ENCODE results near the gene SMAD6. TPM values are rescaled to one million over a fixed set of nuclear protein-coding genes. Genes with fewer than 3 reads are reported as not detected.

SMAD6 gene
- total and polyA plus RNA-seq, 2 experiments from 2014 or later, result 26.6 to 35.4 TPM

DNA sequence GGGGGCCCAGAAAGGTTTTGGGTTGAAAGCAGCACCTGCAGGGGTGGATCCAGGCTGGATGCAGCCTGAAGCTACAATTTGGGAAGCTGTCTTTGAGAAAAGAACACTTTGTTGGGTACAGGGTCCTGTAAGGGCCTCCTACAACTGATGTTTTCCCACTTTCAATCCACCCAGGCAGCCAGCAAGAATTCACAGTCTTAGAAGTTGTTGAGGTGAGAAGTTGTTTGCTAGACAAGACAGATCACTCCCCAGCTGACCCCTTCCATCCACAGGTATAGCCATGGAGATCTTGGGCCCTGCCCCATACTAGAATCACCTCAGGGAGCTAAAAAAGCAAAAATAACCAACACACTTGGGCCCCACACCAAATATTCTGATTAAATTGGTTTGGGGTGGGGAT, 10.3 kb upstream of the SMAD6 start:
- Histone ChIP-seq H2AFZ (no peak overlapping the region), H3K4me3 (no peak overlapping the region), H3K4me1 (ENCODE audit: insufficient read depth) (peaks cover 11% of the 10 kb centered on the region), H3K4me2 (no peak overlapping the region), H3K36me3 (replicated peaks; ENCODE audit: insufficient read depth, low read depth) (no peaks in the 10 kb centered on the region), H3K79me2 (no peaks in the 10 kb centered on the region), H3K9me3 (ENCODE audit: low read depth) (no peaks in the 10 kb centered on the region), H3K9me2 (replicated peaks; ENCODE audit: insufficient read depth) (no peaks in the 10 kb centered on the region), H3K27me3 (no peaks in the 10 kb centered on the region), H4K20me1 (ENCODE audit: insufficient read depth, poor library complexity, severe bottlenecking) (no peaks in the 10 kb centered on the region), H3K27ac (peak overlapping the region; percentile 1)
- no peak for DNase-seq (ENCODE audit: low spot score)
- TF ChIP-seq CTCF (IDR thresholded peaks at IDR 0.05; ENCODE audit: poor library complexity) (no peak), EZH2phosphoT487 (IDR thresholded peaks at IDR 0.05; ENCODE audit: low read depth, severe bottlenecking, unreplicated experiment) (no peak), EZH2 (IDR thresholded peaks at IDR 0.05; ENCODE audit: borderline replicate concordance) (no peak)

- H3K4me3 ChIP-seq, result no peak overlapping the region
- no peak overlapping the region for H3K4me2 ChIP-seq
- peaks cover 11% of the 10 kb centered on the region for H3K4me1 ChIP-seq (ENCODE audit: insufficient read depth)
- WGBS (ENCODE audit: low lambda C conversion rate, missing lambda C conversion rate), result 66% methylated on average over 3 of the region's 3 CpGs
- no peaks in the 10 kb centered on the region for H3K36me3 ChIP-seq (replicated peaks; ENCODE audit: insufficient read depth, low read depth)
- H2AFZ ChIP-seq, result no peak overlapping the region
- no peaks in the 10 kb centered on the region for H3K9me3 ChIP-seq (ENCODE audit: low read depth)
- no peaks in the 10 kb centered on the region for H3K9me2 ChIP-seq (replicated peaks; ENCODE audit: insufficient read depth)
- H3K27me3 ChIP-seq, result no peaks in the 10 kb centered on the region
- peak overlapping the region; percentile 1 for H3K27ac ChIP-seq
- DNase-seq (ENCODE audit: low spot score), result no peak
- H3K79me2 ChIP-seq, result no peaks in the 10 kb centered on the region
- TF ChIP-seq EZH2phosphoT487 (IDR thresholded peaks at IDR 0.05; ENCODE audit: low read depth, severe bottlenecking, unreplicated experiment) (no peak), EZH2 (IDR thresholded peaks at IDR 0.05; ENCODE audit: borderline replicate concordance) (no peak), CTCF (IDR thresholded peaks at IDR 0.05; ENCODE audit: poor library complexity) (no peak)
- H4K20me1 ChIP-seq (ENCODE audit: insufficient read depth, poor library complexity, severe bottlenecking), result no peaks in the 10 kb centered on the region
Observed at GRCh38 chr15:66692391-66692790, 9.6 kb upstream of the SMAD6 start.

DNA sequence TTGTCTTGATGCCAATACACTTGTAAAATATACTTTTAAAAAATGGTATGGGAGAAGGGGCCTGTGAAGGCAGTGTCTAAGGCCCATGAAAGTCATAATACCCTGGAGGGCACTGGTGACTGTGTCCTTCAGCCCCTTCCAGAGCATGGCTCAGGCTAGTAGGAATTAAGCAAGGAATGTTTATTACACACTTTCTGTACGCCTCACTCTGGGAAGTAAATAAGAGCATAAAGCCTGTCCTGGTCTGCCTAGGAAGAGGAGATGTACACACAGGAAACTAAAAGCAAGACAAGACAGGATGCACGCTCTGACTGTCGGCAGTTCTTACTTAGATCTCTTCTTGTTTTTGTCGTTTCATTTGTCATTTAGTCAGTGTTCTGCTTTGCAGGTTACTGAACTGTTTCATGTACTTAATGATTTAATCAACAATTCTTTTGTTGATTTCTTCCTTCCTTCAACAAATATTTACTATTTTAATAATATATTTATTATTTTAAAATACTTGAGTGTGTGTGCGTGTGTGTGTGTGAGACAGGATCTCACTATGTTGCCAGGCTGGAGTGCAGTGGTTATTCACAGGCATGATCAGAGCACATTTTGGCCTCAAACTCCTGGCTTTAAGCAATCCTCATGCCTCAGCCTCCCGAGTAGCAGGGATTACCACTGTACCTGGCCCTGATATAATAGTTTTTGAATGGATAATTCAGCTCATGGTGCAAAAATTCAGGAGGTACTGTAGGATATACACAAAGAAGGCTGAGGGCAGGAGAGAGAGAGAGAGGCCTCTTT, 9.0 kb upstream of the SMAD6 start:
- Histone ChIP-seq H3K4me1 (ENCODE audit: insufficient read depth) (peaks cover 11% of the 10 kb centered on the region), H2AFZ (no peak overlapping the region), H3K27ac (peak overlapping the region; percentile 1), H3K27me3 (no peaks in the 10 kb centered on the region), H3K9me2 (replicated peaks; ENCODE audit: insufficient read depth) (no peaks in the 10 kb centered on the region), H3K4me2 (no peak overlapping the region), H3K4me3 (no peak overlapping the region), H3K36me3 (replicated peaks; ENCODE audit: insufficient read depth, low read depth) (no peaks in the 10 kb centered on the region), H4K20me1 (ENCODE audit: insufficient read depth, poor library complexity, severe bottlenecking) (no peaks in the 10 kb centered on the region), H3K79me2 (no peaks in the 10 kb centered on the region), H3K9me3 (ENCODE audit: low read depth) (no peaks in the 10 kb centered on the region)
- no peak for TF ChIP-seq EZH2phosphoT487 (IDR thresholded peaks at IDR 0.05; ENCODE audit: low read depth, severe bottlenecking, unreplicated experiment)
- no peak for TF ChIP-seq CTCF (IDR thresholded peaks at IDR 0.05; ENCODE audit: poor library complexity)
- TF ChIP-seq EZH2 (IDR thresholded peaks at IDR 0.05; ENCODE audit: borderline replicate concordance), result no peak
- DNase-seq (ENCODE audit: low spot score), result no peak
- 46% methylated on average over 6 of the region's 6 CpGs for WGBS (ENCODE audit: low lambda C conversion rate, missing lambda C conversion rate)

Measured in hepatocyte (in vitro differentiated cells).